OCI-LY1 (cell line): ENCODE data around the gene AIP.

Experiments used
- H2AFZ ChIP-seq: fragments of 200-600 bp; sonication (generic), shearing (Covaris generic); 2 replicates; pipeline ENCODE4 v1.6.0; 2014; ENCODE audit warnings: antibody characterized with exemption, mild to moderate bottlenecking, low read length
- H3F3A ChIP-seq: fragments of 200-600 bp; sonication (generic), shearing (Covaris generic); 2 replicates; pipeline ENCODE4 v1.6.0; 2014; ENCODE audit warnings: mild to moderate bottlenecking, antibody characterized with exemption, low read length, moderate library complexity; ENCODE audit not compliant: insufficient read depth
- H3K27ac ChIP-seq: fragments of 200-600 bp; sonication (generic); 2 replicates; pipeline ENCODE4 v1.5.1; 2014; ENCODE audit warnings: low read length, mixed run types, mild to moderate bottlenecking, low read depth; ENCODE audit not compliant: poor library complexity, severe bottlenecking
- H3K27me3 ChIP-seq: fragments of 200-600 bp; sonication (generic); 2 replicates; pipeline ENCODE4 v1.6.0; 2014; ENCODE audit warnings: antibody characterized with exemption, mild to moderate bottlenecking, low read length, moderate library complexity; ENCODE audit not compliant: insufficient read depth
- H3K36me3 ChIP-seq: fragments of 200-600 bp; sonication (generic); 2 replicates; pipeline ENCODE4 v1.6.1; 2014; ENCODE audit warnings: mild to moderate bottlenecking, antibody characterized with exemption, low read length, moderate library complexity, mixed read lengths; ENCODE audit not compliant: insufficient read depth
- H3K4me1 ChIP-seq: fragments of 200-600 bp; sonication (generic); 2 replicates; pipeline ENCODE4 v1.5.1; 2014; ENCODE audit warnings: mild to moderate bottlenecking, low read length, moderate library complexity; ENCODE audit not compliant: insufficient read depth, severe bottlenecking
- H3K4me2 ChIP-seq: fragments of 200-600 bp; sonication (generic), shearing (Covaris generic); 2 replicates; pipeline ENCODE4 v1.6.1; 2014; ENCODE audit warnings: low read length
- H3K4me3 ChIP-seq: fragments of 200-600 bp; sonication (generic); 2 replicates; pipeline ENCODE4 v1.5.1; 2014; ENCODE audit warnings: low read length, low read depth, mild to moderate bottlenecking, mixed read lengths; ENCODE audit not compliant: poor library complexity, severe bottlenecking
- H3K79me2 ChIP-seq: fragments of 200-600 bp; shearing (Covaris generic); 2 replicates; pipeline ENCODE4 v1.6.1; 2016; ENCODE audit warnings: mixed run types, low read length, mixed read lengths; ENCODE audit not compliant: insufficient read depth
- H3K9ac ChIP-seq: fragments of 200-600 bp; sonication (generic), shearing (Covaris generic); 2 replicates; pipeline ENCODE4 v1.6.1; 2014; ENCODE audit warnings: mild to moderate bottlenecking, low read length, mixed read lengths
- H3K9me2 ChIP-seq: fragments of 200-600 bp; sonication (generic), shearing (Covaris generic); 2 replicates; pipeline ENCODE4 v1.6.1; 2014; ENCODE audit warnings: low read depth, mild to moderate bottlenecking, low read length, mixed read lengths
- H3K9me3 ChIP-seq: fragments of 200-600 bp; shearing (Covaris generic); 2 replicates; pipeline ENCODE4 v1.6.1; 2014; ENCODE audit warnings: low read length, mixed read lengths
- H4K20me1 ChIP-seq: fragments of 200-600 bp; sonication (generic), shearing (Covaris generic); 2 replicates; pipeline ENCODE4 v1.6.0; 2016; ENCODE audit warnings: mild to moderate bottlenecking, low read length; ENCODE audit not compliant: insufficient read depth
- EZH2 ChIP-seq: fragments of 200-600 bp; sonication (generic), shearing (Covaris generic); IDR thresholded peaks from 2 replicates; pipeline ENCODE4 v1.8.0; 2017; ENCODE audit warnings: borderline replicate concordance, mixed run types, mild to moderate bottlenecking, antibody characterized with exemption, low read length, moderate library complexity, mixed read lengths
- TF ChIP-seq, protein P1 (sequence below): fragments of 200-600 bp; sonication (generic), shearing (Covaris generic); IDR thresholded peaks from 2 replicates; pipeline ENCODE4 v1.5.1; 2017; ENCODE audit warnings: mild to moderate bottlenecking, antibody characterized with exemption, low read length, moderate library complexity, mixed read lengths

Gene AIP

DNA sequence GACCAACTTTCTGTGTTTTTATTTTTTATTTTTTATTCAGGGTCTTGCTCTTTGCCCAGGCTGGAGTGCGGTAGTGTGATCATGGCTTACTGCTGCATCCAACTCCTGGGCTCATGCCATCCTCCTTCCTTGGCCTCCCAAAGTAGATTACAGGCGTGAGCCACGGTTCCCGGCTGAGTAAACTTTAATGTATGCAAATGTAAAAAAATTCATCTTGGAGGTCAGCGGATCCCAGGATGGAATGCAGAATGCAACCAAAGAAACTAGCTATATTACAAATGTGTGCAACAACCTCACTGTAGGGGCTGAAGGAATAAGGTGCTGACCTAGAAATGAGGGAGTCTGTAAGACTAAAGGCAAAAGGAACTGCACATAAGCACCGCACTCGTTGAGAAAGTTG is 31.3 kb downstream of the AIP start:
- Histone ChIP-seq H3K79me2 (no peaks in the 10 kb centered on the region), H3F3A (no peaks in the 10 kb centered on the region), H3K4me2 (no peak overlapping the region), H3K27ac (no peak overlapping the region), H3K27me3 (no peaks in the 10 kb centered on the region), H3K36me3 (no peaks in the 10 kb centered on the region), H4K20me1 (no peaks in the 10 kb centered on the region), H3K4me3 (no peak overlapping the region), H3K4me1 (peaks cover under 1% of the 10 kb centered on the region), H2AFZ (no peak overlapping the region), H3K9me3 (no peaks in the 10 kb centered on the region), H3K9me2 (no peaks in the 10 kb centered on the region), H3K9ac (no peak overlapping the region)
- TF ChIP-seq EZH2, result no peak
- TF ChIP-seq, protein P1, sequence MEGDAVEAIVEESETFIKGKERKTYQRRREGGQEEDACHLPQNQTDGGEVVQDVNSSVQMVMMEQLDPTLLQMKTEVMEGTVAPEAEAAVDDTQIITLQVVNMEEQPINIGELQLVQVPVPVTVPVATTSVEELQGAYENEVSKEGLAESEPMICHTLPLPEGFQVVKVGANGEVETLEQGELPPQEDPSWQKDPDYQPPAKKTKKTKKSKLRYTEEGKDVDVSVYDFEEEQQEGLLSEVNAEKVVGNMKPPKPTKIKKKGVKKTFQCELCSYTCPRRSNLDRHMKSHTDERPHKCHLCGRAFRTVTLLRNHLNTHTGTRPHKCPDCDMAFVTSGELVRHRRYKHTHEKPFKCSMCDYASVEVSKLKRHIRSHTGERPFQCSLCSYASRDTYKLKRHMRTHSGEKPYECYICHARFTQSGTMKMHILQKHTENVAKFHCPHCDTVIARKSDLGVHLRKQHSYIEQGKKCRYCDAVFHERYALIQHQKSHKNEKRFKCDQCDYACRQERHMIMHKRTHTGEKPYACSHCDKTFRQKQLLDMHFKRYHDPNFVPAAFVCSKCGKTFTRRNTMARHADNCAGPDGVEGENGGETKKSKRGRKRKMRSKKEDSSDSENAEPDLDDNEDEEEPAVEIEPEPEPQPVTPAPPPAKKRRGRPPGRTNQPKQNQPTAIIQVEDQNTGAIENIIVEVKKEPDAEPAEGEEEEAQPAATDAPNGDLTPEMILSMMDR, result no peak

DNA sequence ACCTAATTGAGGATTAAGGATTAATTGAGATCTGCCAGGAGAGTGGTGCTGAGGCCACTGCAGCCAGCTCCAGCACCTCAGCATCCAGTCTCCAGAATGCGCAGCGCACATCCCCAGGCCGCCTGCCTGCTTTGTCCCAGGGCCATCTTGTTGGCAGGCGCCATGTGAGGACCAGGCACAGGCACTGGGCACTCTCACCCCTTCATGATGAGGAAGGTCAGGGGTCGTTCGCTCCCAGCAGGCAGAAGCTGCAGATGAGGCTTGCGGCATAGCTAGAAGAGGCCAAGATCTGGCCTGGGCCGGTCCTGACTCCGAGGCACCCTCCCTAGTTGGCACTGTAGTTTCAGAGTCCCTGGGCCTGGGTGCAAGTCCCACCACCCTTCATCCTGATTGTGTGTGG is 34.0 kb downstream of the AIP start:
- Histone ChIP-seq H3K9ac (no peak overlapping the region), H3K27me3 (no peaks in the 10 kb centered on the region), H3K9me3 (no peaks in the 10 kb centered on the region), H3K36me3 (no peaks in the 10 kb centered on the region), H4K20me1 (no peaks in the 10 kb centered on the region), H3K27ac (no peak overlapping the region), H3K4me3 (no peak overlapping the region), H2AFZ (no peak overlapping the region), H3K79me2 (no peaks in the 10 kb centered on the region), H3F3A (no peaks in the 10 kb centered on the region), H3K9me2 (no peaks in the 10 kb centered on the region), H3K4me1 (no peaks in the 10 kb centered on the region), H3K4me2 (no peak overlapping the region)
- TF ChIP-seq, protein P1, result no peak
- TF ChIP-seq EZH2, result no peak

DNA sequence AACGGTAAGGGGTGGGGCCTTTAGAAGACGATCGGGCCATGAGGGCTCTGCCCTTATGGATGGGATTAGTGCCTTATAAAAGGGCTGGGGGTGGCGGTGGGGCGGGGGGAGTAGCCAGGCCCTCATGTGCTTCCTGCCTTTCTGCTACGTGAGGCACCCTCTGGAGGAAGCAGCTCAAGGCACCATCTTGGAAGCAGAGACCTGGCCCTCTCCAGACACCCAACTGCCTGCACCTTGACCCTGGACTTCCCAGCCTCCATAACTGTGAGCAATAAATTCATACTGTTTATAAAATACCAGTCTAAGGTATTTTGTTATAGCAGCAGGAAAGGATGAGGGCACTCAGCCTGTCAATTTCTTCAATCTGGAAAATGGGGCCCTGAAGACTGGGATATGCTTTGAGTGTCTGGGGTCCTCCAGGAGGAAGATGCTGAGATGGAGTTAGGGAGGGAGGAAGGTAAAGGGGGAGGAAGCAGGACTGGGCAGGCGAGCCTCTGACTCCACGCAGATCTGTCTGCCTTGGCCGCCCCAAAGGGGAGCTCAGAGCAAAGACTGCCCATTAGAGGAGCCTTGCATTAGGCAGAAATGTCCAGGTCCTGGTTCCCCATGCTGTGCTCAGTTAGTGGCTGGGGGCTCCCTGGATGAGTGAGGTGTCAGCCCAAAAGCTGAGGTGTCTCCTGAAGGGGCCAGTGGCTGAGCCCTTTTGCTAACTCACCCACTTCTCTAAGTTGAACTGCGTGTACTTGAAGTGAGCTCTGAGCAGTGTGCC is 35.1 kb downstream of the AIP start:
- no peaks in the 10 kb centered on the region for H3K36me3 ChIP-seq
- H3K27me3 ChIP-seq, result no peaks in the 10 kb centered on the region

More for the DNA sequence above, 35.1 kb downstream of the AIP start:
- Histone ChIP-seq H3K4me3 (no peak overlapping the region), H3K9me2 (no peaks in the 10 kb centered on the region), H3K4me1 (no peaks in the 10 kb centered on the region), H3K27ac (no peak overlapping the region), H3K79me2 (no peaks in the 10 kb centered on the region), H4K20me1 (no peaks in the 10 kb centered on the region), H3K9me3 (no peaks in the 10 kb centered on the region), H3K4me2 (no peak overlapping the region), H2AFZ (no peak overlapping the region), H3F3A (no peaks in the 10 kb centered on the region), H3K9ac (no peak overlapping the region)
- TF ChIP-seq, protein P1, result no peak
- TF ChIP-seq EZH2, result no peak
